Measurements from ENCODE around the gene PARD3.

Gene PARD3

DNA sequence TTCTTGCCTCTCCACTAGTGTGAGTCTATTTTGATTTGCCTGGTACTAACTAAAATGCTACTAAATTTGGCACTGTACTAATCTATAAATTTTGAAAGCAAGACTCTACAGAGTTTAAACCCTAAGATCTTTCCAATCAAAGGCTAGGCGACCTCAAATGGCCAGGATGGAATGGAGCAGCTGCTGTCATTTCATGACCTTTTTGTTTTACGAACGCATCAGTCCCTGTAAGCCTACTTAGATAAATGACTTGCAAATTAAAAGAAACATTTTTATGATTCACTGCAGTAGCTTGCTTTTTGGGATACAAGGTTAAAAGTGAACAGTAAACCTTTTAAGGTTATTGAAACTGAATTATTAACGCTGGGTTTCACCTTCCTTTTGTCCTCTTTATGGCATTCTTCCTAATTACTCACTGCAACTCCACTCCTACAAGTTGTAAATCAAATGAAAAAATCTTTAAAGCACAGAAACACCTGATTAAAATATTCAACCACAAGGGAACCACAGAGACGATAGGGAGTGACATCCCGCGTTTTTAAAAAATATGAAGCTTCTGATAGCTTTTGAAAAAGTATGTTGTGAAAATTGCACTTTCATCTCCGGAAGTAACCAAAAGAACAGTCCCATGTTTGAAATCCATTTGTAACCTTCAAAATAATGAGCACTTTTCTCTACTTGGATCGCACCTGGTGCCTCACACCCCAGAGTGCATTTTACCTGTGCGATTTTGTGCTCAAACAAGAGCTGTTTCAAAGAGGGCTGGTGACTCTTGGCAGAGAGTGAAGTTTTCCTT, 595.1 kb downstream of the PARD3 start:
- no peak for TF ChIP-seq SIN3A (IDR thresholded peaks at IDR 0.05; ENCODE audit: borderline replicate concordance, insufficient read depth, low read length)
- TF ChIP-seq, protein P1, sequence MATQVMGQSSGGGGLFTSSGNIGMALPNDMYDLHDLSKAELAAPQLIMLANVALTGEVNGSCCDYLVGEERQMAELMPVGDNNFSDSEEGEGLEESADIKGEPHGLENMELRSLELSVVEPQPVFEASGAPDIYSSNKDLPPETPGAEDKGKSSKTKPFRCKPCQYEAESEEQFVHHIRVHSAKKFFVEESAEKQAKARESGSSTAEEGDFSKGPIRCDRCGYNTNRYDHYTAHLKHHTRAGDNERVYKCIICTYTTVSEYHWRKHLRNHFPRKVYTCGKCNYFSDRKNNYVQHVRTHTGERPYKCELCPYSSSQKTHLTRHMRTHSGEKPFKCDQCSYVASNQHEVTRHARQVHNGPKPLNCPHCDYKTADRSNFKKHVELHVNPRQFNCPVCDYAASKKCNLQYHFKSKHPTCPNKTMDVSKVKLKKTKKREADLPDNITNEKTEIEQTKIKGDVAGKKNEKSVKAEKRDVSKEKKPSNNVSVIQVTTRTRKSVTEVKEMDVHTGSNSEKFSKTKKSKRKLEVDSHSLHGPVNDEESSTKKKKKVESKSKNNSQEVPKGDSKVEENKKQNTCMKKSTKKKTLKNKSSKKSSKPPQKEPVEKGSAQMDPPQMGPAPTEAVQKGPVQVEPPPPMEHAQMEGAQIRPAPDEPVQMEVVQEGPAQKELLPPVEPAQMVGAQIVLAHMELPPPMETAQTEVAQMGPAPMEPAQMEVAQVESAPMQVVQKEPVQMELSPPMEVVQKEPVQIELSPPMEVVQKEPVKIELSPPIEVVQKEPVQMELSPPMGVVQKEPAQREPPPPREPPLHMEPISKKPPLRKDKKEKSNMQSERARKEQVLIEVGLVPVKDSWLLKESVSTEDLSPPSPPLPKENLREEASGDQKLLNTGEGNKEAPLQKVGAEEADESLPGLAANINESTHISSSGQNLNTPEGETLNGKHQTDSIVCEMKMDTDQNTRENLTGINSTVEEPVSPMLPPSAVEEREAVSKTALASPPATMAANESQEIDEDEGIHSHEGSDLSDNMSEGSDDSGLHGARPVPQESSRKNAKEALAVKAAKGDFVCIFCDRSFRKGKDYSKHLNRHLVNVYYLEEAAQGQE (IDR thresholded peaks at IDR 0.05; ENCODE audit: insufficient read depth in 1 of 2, low read depth in 2 of 2, low read length in 2 of 2), result no peak
- TF ChIP-seq POLR2AphosphoS5 (IDR thresholded peaks at IDR 0.05; ENCODE audit: low read depth, low read length), result no peak
- TF ChIP-seq FOXP2 (optimal IDR thresholded peaks at IDR 0.05; ENCODE audit: borderline replicate concordance, extremely low read depth, extremely low read length, insufficient read depth), result no peak
- no peak for TF ChIP-seq TAF1 (IDR thresholded peaks at IDR 0.05; ENCODE audit: borderline replicate concordance, insufficient read depth, low read length)

DNA sequence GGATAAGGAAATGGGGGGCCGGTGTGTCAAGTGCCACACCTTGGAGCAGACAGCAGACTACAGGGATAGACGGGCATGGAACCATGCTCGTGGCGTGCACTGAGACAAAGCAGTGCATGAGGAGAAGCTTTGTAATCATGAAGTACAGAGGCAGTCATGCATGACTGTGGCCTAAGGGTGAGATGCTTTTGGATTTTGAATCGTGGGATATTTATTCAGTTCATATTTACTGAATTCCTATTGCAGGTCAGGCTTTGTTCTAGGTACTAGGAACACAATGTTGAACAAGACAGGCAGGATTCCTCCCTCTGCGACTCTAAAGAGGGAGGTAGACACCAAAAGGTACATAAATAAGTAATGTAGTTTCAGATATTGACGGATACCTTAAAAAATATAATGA, 597.6 kb downstream of the PARD3 start:
- TF ChIP-seq TAF1 (IDR thresholded peaks at IDR 0.05; ENCODE audit: borderline replicate concordance, insufficient read depth, low read length) (no peak), POLR2AphosphoS5 (IDR thresholded peaks at IDR 0.05; ENCODE audit: low read depth, low read length) (no peak), FOXP2 (optimal IDR thresholded peaks at IDR 0.05; ENCODE audit: borderline replicate concordance, extremely low read depth, extremely low read length, insufficient read depth) (no peak), SIN3A (IDR thresholded peaks at IDR 0.05; ENCODE audit: borderline replicate concordance, insufficient read depth, low read length) (no peak)
- TF ChIP-seq, protein P1 (IDR thresholded peaks at IDR 0.05; ENCODE audit: insufficient read depth in 1 of 2, low read depth in 2 of 2, low read length in 2 of 2), result no peak

DNA sequence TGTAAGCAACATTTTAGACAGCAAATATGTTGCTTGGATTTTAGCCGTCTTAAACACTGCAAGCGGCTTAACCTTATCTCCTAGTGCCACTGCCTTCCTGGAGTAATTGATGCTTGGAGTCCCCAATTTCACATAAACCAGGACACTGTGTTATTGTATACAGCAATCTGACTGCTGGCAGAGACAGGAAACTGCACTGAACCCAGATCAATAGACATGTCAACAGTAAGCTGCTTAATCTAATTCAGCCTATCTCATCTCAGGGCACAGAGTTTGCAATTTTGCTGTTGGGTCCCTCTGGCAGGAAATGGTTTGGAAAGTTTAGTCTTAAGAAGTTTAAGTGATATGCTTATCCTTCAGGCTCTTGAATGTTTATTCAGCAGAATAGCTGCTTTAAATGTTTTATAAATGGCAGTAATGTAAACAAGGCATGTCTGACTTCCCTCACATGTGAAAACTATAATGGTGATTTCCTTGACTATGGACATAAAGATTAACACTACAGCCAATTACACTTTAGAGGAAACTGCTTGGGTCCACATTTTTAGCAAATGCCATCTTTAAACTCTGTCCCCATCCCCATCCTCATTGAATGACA, 598.6 kb downstream of the PARD3 start:
- TF ChIP-seq TAF1 (IDR thresholded peaks at IDR 0.05; ENCODE audit: borderline replicate concordance, insufficient read depth, low read length) (no peak), SIN3A (IDR thresholded peaks at IDR 0.05; ENCODE audit: borderline replicate concordance, insufficient read depth, low read length) (no peak), POLR2AphosphoS5 (IDR thresholded peaks at IDR 0.05; ENCODE audit: low read depth, low read length) (no peak), FOXP2 (optimal IDR thresholded peaks at IDR 0.05; ENCODE audit: borderline replicate concordance, extremely low read depth, extremely low read length, insufficient read depth) (no peak)
- TF ChIP-seq, protein P1 (IDR thresholded peaks at IDR 0.05; ENCODE audit: insufficient read depth in 1 of 2, low read depth in 2 of 2, low read length in 2 of 2), result no peak

DNA sequence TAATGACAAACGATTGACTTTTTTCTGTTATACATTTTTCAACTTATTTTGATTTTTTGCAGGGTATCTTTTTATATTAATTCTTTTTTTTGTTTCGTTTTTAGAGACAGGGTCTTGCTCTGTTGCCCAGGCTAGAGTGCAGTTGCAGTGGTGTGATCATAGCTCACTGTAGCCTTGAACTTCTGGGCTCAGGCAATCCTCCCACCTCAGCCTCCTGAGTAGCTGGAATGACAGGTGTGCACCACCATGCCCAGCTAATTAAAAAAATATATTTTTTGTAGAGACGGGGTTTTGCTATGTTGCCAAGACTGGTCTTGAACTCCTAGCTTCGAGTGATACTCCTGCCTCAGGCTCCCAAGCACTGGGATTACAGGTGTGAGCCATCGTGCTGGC, 601.3 kb downstream of the PARD3 start:
- no peak for TF ChIP-seq FOXP2 (optimal IDR thresholded peaks at IDR 0.05; ENCODE audit: borderline replicate concordance, extremely low read depth, extremely low read length, insufficient read depth)
- TF ChIP-seq TAF1 (IDR thresholded peaks at IDR 0.05; ENCODE audit: borderline replicate concordance, insufficient read depth, low read length), result no peak
- TF ChIP-seq, protein P1 (IDR thresholded peaks at IDR 0.05; ENCODE audit: insufficient read depth in 1 of 2, low read depth in 2 of 2, low read length in 2 of 2), result no peak
- TF ChIP-seq SIN3A (IDR thresholded peaks at IDR 0.05; ENCODE audit: borderline replicate concordance, insufficient read depth, low read length), result no peak
- no peak for TF ChIP-seq POLR2AphosphoS5 (IDR thresholded peaks at IDR 0.05; ENCODE audit: low read depth, low read length)
